ENCODE data around the gene INPP5D. TPM values are rescaled to one million over a fixed set of nuclear protein-coding genes. Genes with fewer than 3 reads are reported as not detected.
"Not testable (repeated sequence)": the region's sequence is repeated elsewhere in the genome, so short reads cannot be mapped to it uniquely, and the experiment has no call there.

Gene INPP5D
- polyA plus RNA-seq (ENCODE audit: insufficient read length in 10 of 10): 1 to 10 TPM; 4.7 to 9.5 (median 7.2) TPM
- long read RNA-seq, donor 1: 0 reads
- long read RNA-seq, donor 2: 0 reads
- long read RNA-seq, donor 3: 0 reads
- long read RNA-seq, donor 4: 0 reads
- long read RNA-seq, donor 5: 0 reads
- long read RNA-seq, donor 6: 0 reads
- long read RNA-seq, donor 7: 0 reads
- long read RNA-seq, donor 8: 0 reads
- long read RNA-seq, donor 9: 0 reads

DNA sequence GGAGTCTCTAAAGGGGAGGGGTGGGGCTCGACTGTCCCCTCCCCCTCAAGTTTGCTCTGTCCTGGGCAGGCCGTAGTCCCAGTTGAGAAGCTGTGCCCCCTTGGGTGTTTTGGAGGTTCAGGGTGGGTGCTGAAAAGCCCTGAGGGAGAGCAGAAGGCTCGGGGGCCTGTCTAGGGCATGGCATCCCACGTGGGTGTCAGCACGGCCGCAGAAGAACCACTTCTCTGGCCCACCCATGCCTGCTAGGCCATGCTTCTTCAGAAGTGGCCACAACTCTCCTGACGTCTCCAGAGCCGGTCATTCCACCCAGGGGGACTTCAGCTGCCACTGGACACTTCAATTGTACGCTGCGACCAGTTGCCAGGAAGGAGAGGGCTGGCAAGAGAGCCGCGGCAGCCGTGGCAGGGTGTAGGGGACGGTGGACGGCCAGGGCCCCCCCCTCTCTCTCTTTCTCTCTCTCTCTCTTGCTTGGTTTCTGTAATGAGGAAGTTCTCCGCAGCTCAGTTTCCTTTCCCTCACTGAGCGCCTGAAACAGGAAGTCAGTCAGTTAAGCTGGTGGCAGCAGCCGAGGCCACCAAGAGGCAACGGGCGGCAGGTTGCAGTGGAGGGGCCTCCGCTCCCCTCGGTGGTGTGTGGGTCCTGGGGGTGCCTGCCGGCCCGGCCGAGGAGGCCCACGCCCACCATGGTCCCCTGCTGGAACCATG lies at the start of gene INPP5D:
Gene INPP5D (plus strand): TSS at position 546 of the 704 bp plus-strand sequence. CDS start 137 bp downstream, at position 683.
- peak in 1 of 3 donors; percentile 65 for DNase-seq

GRCh38 chr2:233010569-233011267 lies 49.4 kb upstream of the INPP5D start:
- no peak for DNase-seq

DNA sequence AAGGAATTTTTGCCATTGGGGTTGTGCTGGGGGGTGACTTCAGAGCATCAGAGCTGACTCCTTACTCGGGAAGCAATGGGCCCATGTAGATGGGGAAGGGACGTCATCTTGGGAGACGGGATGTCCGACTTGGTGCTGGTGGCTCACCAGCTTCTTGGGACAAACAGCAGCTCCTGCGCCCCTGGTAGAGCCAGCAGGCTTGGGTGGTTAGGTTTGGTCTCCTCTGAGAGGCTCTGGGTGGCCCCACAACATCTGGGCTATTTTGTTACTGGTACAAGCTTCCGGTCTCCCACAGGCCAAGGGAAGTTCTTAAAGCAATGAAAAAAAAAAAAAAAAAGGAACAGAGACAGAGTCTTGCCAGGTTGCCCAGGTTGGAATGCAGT lies 48.9 kb upstream of the INPP5D start:
- no peak for DNase-seq

DNA sequence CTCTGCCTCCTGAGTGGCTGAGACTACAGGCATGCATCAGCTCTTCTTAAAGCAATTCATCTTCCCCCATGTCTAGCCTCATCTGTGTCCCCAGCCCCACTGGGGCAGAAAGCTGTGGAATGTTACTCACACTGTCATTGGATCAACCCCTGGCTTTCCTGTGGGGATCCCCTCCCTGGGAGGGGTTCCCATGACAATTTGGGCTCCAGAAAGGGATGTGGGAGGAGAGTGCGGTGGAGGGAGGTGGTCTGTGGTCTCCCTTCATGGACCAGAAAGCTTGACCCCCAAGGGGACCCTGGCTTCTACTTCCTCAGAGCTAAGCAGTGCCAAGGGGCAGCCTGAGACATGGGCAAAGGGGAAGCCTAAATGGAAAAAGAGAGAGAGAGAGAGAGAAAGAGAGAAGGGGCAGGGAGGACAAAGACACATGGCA lies 48.4 kb upstream of the INPP5D start:
- DNase-seq: no peak

DNA sequence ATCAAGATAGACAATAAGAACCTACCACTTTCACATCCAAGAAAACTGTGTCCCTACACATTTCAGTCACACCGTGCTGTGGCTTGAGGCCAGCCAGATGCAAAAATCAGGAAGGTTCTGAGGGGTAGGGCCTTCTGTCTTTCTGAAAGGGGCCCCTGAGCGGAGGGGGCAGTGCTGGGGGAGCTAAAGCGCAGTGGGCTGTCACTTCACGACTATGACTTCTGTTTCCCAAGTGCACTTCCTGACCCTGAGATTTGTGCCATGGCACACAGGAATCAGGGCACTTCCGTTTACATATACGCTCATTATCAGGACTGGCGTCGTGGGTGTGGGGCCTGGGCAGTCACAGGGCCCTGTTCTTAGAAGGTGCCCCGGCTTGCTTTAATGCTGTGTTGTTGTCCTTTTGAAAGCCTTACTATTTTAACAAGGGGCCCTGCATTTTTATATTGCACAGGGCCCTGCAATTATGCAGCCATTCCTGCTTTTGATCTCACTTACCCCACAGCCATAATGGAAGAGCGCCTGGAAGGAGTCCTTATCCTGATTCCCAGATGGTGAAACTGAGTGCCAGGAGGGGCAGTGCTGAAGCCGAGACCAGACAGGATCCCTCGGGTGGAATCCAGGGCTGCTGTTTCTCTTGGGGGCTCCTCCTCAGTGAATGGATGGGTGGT lies 47.7 kb upstream of the INPP5D start:
- DNase-seq: peak in 1 of 3 donors; percentile 23

- DNase-seq: no peak
Measured at GRCh38 chr2:233013027-233013461, 47.1 kb upstream of the INPP5D start, which contains the start of gene NGEF. TSS of gene NGEF (minus strand) at chr2:233013256. CDS start at chr2:232974890, 38,366 bp downstream.

DNA sequence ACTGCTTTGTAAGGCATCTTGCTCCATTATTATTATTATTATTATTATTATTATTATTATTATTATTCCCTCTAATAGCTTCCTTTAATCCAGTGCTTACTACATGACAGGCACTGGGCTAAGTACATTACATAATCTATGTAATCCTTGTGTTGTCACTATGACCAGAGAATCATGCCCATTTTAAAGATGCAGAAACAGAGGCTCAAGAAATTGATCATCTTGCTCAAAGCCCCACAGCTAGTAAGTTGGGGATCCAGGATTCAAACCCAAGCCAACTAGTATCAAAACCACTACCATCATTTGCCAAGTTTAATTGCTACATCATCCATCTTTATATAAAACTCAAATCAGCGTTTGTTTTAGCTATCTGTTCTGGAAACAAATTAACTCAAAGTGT lies 46.5 kb upstream of the INPP5D start:
- DNase-seq: no peak

GRCh38 chr2:233015019-233015645 lies 45.0 kb upstream of the INPP5D start:
- DNase-seq: no peak

GRCh38 chr2:233017947-233018346 lies 42.2 kb upstream of the INPP5D start:
- DNase-seq: no peak

DNA sequence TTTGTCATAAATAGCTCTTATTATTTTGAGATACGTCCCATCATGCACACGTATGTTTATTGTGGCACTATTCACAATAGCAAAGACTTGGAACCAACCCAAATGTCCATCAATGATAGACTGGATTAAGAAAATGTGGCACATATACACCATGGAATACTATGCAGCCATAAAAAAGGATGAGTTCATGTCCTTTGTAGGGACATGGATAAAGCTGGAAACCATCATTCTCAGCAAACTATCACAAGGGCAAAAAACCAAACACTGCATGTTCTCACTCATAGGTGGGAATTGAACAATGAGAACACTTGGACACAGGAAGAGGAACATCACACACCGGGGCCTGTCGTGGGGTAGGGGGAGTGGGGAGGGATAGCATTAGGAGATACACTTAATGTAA lies 40.5 kb upstream of the INPP5D start:
- DNase-seq: not testable (repeated sequence)

DNA sequence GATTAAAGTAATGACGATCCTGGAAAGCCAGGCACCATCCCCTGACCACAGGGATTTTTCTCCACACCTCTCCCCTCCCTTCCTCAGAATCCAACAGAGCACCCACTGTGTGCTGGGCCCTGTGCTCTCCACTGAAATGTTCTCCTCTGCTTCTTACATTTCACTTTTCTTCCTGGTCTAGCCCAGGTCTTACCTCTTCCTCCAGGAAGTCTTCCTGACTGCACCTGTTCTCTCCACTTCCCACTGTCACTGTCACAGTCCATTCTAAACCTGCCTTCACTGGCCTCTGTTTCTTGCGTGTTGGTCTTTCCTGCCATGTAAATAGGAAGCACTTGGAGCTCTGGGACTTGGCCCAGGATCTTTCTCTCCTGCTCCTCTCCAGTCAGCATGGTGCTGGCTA lies 39.7 kb upstream of the INPP5D start:
- DNase-seq: no peak

DNA sequence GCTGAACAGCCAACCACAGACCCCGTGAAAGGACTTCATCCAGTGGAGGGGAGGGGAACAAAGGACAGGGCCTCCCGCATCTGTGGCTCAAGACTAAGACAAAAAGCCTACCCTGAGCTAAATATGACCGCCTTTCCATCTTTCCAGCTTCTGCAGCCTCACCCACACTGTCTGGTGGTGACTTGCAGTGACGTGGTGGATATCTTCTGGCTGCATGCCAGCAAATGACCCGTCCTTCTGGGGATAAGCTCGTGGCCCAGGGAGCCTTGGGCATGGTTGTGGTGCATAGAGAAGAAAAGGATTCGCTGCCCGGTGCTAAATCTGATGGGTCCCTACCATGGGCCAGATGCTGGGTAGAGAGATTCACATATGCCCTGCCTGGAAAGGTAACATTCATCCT lies 38.4 kb upstream of the INPP5D start:
- no peak for DNase-seq

- DNase-seq: no peak
Measured at GRCh38 chr2:233022561-233022960, 37.6 kb upstream of the INPP5D start.

DNA sequence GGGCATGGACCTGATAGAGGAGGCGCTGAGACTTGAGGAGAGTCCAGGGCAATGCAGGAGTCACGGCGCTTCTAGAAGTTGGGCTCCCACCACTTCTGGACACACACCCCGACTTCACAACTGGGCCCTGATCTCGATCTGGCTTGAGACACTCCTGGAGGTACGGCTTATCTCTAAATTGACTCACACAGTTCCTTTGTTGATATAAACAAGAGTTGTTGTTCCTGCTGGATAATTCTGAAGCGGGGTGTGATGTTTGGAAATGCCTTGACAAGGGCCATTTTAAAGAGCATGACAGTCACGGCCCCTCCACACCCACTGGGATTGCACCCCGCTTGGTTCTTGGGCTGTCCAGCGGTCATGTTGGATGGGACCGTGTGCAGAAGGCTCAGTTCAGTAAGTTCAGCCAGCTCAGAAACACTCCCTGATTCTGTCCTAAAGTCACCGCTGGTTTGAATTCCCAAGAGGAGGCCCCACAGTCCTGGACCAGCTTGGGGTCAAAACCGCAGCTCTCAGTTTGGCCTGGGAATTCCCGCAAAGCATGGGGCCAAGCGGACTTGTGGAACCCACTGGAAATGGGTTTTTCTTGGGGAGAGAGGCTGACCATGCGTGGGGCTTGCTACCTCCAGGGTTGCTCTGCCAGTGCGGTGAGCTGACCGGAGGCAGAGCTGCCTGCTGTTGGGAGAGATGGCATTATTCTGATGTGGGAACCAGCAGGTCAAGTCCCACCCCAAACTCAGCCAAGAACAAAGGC lies 37.0 kb upstream of the INPP5D start:
- DNase-seq: no peak

GRCh38 chr2:233023761-233024410 lies 36.3 kb upstream of the INPP5D start:
- no peak for DNase-seq

DNA sequence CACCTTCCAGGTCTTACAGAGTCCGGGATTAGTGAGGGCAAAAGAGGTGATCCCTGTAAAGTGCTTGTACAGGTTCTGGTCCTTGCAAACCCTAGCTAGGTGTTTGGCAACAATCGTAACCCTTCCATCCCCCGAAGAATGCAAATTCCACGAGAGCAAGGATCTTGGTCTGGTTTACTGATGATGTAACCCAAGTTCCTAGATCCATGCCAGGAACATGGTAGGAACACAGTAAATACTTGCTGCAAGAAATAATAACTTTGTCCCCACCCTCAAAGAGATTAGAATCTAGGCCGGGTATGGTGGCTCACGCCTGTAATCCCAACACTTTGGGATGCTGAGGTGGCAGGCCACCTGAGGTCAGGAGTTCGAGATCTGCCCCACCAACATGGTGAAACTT lies 34.4 kb upstream of the INPP5D start:
- no peak for DNase-seq

DNA sequence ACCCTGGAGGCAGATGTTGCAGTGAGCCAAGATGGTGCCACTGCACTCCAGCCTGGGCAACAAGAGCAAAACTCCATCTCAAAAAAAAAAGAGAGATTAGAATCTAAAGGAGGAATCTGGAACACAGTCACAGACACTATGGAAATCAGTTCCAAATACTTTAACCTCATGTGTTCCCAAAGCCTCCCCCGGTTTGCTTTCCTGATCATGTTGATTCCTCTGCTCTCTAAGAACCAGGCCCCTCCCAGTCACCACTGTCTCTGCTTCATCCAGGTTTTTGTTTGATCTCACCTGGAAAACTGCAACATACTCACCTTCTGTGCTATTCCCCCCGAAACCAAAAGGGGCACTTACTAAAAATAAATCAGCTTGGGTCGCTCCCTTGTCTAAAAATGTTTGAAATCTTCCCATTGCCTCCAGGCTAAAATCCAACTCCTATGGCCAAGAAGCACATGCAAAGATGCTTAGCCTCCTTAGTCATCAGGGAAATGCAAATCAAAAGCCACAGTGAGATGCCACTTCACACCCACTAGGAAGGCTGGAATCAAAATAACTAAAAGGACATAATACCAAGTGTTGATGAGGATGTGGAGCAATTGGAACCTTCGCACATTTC lies 33.8 kb upstream of the INPP5D start:
- no peak for DNase-seq

DNA sequence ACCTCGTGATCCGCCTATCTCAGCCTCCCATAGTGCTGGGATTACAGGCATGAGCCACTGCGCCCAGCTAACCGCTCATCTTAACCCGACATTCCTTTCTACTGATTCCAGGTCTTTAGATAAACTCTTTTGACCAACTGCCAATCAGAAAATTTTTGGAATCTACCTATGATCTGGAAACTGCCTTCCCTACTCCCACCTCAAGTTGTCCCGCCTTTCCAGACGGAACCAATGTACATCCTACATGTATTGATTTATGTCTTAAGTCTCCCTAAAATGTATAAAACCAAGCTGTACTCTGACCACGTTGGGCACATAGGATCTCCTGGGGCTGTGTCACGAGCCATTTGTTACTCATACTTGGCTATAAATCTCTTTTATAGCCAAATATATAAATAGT lies 30.8 kb upstream of the INPP5D start:
- no peak for DNase-seq

DNA sequence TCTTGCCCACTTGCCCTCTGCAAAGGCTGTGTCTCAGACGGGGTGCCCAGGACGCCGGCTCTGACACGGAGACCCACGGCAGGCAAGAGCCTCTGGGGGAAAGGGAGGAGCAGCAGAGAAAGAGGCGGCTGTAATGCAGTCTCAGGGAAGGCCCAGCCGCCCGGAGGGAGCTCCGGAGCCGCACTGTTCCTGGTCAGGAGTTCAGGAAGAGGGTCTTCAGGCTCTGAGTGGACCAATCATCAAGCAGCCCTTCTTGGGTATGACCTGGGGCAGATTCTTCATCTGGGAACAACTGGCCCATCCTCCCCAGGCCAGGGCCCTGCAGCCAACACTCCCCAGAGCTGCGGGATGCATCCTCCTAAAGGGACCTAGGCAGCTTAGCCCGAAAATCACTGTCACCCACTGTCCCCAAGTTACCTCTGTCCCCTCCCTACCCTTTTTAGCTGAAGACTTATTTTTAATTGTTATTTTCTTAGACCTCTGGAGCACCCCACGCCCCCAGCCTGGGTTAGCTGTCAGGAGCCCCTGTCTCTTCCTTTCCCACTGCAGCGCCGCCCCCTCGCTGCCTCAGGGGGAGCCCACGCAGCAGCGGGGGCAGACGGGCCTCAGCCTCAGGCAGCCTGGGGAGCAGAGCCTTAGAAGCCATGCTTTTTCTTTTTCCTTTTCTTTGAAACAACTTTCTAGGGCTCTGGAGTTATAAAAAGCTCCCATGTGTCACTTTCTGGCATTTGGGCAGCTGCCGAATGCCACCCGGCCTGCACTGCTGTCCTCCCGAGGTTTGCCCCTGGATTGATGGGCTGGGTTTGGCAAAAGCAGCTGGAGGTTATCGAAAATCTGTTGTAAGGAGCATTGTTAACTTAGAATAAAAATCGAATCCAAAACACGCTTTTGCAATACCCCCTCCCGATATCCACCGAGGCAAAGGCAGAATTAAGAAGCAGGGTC lies 28.3 kb upstream of the INPP5D start:
- DNase-seq: no peak
